ENCODE data around the gene SMTN. TPM values are rescaled to one million over a fixed set of nuclear protein-coding genes. Genes with fewer than 3 reads are reported as not detected.

SMTN gene
- total RNA-seq, 1 donor from 2014 or later: 147 TPM

Other genes starting within 250 kb of the SMTN start
- 16.5 TPM for gene MORC2, start 112.5 kb upstream of the SMTN start, total RNA-seq
- 85.9 TPM for gene TUG1, start 112.1 kb upstream of the SMTN start, total RNA-seq
- 67.7 TPM for gene SELENOM, start 26.2 kb downstream of the SMTN start, total RNA-seq
- 3.5 TPM for gene INPP5J, start 41.6 kb downstream of the SMTN start, total RNA-seq
- 0.51 TPM for gene PLA2G3, start 59.2 kb downstream of the SMTN start, total RNA-seq
- gene RNF185, start 78.9 kb downstream of the SMTN start, total RNA-seq: 29.7 TPM
- 51.1 TPM for gene LIMK2, start 131.0 kb downstream of the SMTN start, total RNA-seq
- 16.7 TPM for gene PIK3IP1, start 211.2 kb downstream of the SMTN start, total RNA-seq